Measurements from ENCODE around the gene DYNC1LI2. TPM values are rescaled to one million over a fixed set of nuclear protein-coding genes. Genes with fewer than 3 reads are reported as not detected.

The DYNC1LI2 gene
- total RNA-seq, 2 donors from 2014 or later, result 138 to 162 TPM

- H3K9ac ChIP-seq (ENCODE audit: low read depth in 2 of 2, low read length in 2 of 2), result no peak overlapping the region
- no peak for TF ChIP-seq CTCF (IDR thresholded peaks at IDR 0.05)
- no peaks in the 10 kb centered on the region for H3K9me3 ChIP-seq
- no peak for DNase-seq
- intact Hi-C loops (cut with DNase I), result no loop called here
- no peaks in the 10 kb centered on the region for H3K36me3 ChIP-seq
- no peak overlapping the region for H3K4me3 ChIP-seq
- H3K27ac ChIP-seq, result no peak overlapping the region
- peaks cover under 1% of the 10 kb centered on the region for H3K4me1 ChIP-seq
- H3K27me3 ChIP-seq, result no peaks in the 10 kb centered on the region
Observed at GRCh38 chr16:66676599-66676998, 74.8 kb downstream of the DYNC1LI2 start.

GRCh38 chr16:66673691-66674090 lies 77.7 kb downstream of the DYNC1LI2 start:
- TF ChIP-seq CTCF (IDR thresholded peaks at IDR 0.05), result no peak
- Histone ChIP-seq H3K9me3 (no peaks in the 10 kb centered on the region), H3K9ac (ENCODE audit: low read depth in 2 of 2, low read length in 2 of 2) (no peak overlapping the region), H3K4me3 (no peak overlapping the region), H3K27ac (no peak overlapping the region), H3K4me1 (peaks cover 3% of the 10 kb centered on the region), H3K36me3 (no peaks in the 10 kb centered on the region), H3K27me3 (no peaks in the 10 kb centered on the region)
- intact Hi-C loops (cut with DNase I), result no loop called here
- no peak for DNase-seq

Other genes with a start within 250 kb of the DYNC1LI2 start
- gene TK2, start 201.5 kb downstream of the DYNC1LI2 start, total RNA-seq, result 10 to 100 TPM; 11.9 to 17.0 TPM
- 10 to 100 TPM; 41.5 to 58.4 TPM for gene CKLF, start 199.0 kb downstream of the DYNC1LI2 start, total RNA-seq
- 1 to 10 TPM; 5.1 to 9.4 TPM for gene CMTM1, start 185.2 kb downstream of the DYNC1LI2 start, total RNA-seq
- gene CMTM2, start 172.1 kb downstream of the DYNC1LI2 start, total RNA-seq, result not detected
- gene CMTM3, start 146.9 kb downstream of the DYNC1LI2 start, total RNA-seq, result 1 to 10 TPM; 4.0 to 7.9 TPM
- gene CMTM4, start 54.9 kb downstream of the DYNC1LI2 start, total RNA-seq, result 100 to 1,000 TPM; 150 to 212 TPM
- under 1 TPM in 1 of 2 donors, not detected in 1; 0.22 TPM for gene TERB1, start 50.0 kb upstream of the DYNC1LI2 start, total RNA-seq
- gene NAE1, start 79.4 kb upstream of the DYNC1LI2 start, total RNA-seq, result 10 to 100 TPM; 42.2 to 62.0 TPM
- 100 to 1,000 TPM in 1 of 2 donors, 10 to 100 TPM in 1; 46.2 to 120 TPM for gene CA7, start 92.8 kb upstream of the DYNC1LI2 start, total RNA-seq
- 10 to 100 TPM; 16.0 to 25.9 TPM for gene PDP2, start 128.9 kb upstream of the DYNC1LI2 start, total RNA-seq
- 1 to 10 TPM in 1 of 2 donors, under 1 TPM in 1; 0.72 to 1.8 TPM for gene CDH16, start 167.3 kb upstream of the DYNC1LI2 start, total RNA-seq
- 1 to 10 TPM; 1.4 to 4.0 TPM for gene RRAD, start 173.9 kb upstream of the DYNC1LI2 start, total RNA-seq
- 100 to 1,000 TPM; 105 to 146 TPM for gene CIAO2B, start 182.8 kb upstream of the DYNC1LI2 start, total RNA-seq
- gene CES2, start 183.9 kb upstream of the DYNC1LI2 start, total RNA-seq, result 100 to 1,000 TPM; 407 to 525 TPM
- gene CES3, start 209.7 kb upstream of the DYNC1LI2 start, total RNA-seq, result 100 to 1,000 TPM; 136 to 169 TPM
- 1 to 10 TPM; 5.9 to 7.8 TPM for gene CES4A, start 237.0 kb upstream of the DYNC1LI2 start, total RNA-seq